ENCODE results near the gene PRICKLE1.

DNA sequence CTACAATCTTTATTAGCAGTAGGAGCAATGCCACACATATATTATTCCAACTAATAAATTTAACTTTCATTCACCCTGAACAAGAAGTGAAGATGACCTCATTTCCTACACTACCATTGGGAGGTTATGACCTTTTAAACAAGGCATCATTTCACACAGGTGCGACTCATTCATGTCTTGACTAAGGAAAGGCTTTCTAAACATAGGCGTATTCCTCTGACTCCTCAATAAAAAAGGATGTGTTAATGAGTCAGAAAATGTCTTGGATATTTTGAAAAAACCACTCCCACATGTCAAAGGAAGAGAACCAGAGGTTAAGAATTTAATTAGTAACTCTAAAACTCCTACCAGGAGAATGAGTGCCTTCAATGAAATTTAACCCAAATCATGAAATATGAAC lies 115.2 kb downstream of the PRICKLE1 start:
- TF ChIP-seq, protein P1, sequence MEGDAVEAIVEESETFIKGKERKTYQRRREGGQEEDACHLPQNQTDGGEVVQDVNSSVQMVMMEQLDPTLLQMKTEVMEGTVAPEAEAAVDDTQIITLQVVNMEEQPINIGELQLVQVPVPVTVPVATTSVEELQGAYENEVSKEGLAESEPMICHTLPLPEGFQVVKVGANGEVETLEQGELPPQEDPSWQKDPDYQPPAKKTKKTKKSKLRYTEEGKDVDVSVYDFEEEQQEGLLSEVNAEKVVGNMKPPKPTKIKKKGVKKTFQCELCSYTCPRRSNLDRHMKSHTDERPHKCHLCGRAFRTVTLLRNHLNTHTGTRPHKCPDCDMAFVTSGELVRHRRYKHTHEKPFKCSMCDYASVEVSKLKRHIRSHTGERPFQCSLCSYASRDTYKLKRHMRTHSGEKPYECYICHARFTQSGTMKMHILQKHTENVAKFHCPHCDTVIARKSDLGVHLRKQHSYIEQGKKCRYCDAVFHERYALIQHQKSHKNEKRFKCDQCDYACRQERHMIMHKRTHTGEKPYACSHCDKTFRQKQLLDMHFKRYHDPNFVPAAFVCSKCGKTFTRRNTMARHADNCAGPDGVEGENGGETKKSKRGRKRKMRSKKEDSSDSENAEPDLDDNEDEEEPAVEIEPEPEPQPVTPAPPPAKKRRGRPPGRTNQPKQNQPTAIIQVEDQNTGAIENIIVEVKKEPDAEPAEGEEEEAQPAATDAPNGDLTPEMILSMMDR (conservative IDR thresholded peaks at IDR 0.05; ENCODE audit: low read depth in 2 of 2): no peak
- no peak for TF ChIP-seq EZH2 (IDR thresholded peaks at IDR 0.05; ENCODE audit: low read depth, unreplicated experiment)
- TF ChIP-seq EZH2phosphoT487 (IDR thresholded peaks at IDR 0.05; ENCODE audit: unreplicated experiment): no peak
- TF ChIP-seq POLR2AphosphoS5 (IDR thresholded peaks at IDR 0.05; ENCODE audit: low read depth): no peak
- no peak for TF ChIP-seq ZNF114 (CRISPR knock-in tag; IDR thresholded peaks at IDR 0.05)
- no peak for TF ChIP-seq STAT1 (IDR thresholded peaks at IDR 0.05; ENCODE audit: unreplicated experiment)
- TF ChIP-seq, protein P2, sequence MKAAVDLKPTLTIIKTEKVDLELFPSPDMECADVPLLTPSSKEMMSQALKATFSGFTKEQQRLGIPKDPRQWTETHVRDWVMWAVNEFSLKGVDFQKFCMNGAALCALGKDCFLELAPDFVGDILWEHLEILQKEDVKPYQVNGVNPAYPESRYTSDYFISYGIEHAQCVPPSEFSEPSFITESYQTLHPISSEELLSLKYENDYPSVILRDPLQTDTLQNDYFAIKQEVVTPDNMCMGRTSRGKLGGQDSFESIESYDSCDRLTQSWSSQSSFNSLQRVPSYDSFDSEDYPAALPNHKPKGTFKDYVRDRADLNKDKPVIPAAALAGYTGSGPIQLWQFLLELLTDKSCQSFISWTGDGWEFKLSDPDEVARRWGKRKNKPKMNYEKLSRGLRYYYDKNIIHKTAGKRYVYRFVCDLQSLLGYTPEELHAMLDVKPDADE (IDR thresholded peaks at IDR 0.05): no peak
- no peak for TF ChIP-seq CREB1 (CRISPR knock-in tag; IDR thresholded peaks at IDR 0.05; ENCODE audit: low read depth)
- TF ChIP-seq, protein P3, sequence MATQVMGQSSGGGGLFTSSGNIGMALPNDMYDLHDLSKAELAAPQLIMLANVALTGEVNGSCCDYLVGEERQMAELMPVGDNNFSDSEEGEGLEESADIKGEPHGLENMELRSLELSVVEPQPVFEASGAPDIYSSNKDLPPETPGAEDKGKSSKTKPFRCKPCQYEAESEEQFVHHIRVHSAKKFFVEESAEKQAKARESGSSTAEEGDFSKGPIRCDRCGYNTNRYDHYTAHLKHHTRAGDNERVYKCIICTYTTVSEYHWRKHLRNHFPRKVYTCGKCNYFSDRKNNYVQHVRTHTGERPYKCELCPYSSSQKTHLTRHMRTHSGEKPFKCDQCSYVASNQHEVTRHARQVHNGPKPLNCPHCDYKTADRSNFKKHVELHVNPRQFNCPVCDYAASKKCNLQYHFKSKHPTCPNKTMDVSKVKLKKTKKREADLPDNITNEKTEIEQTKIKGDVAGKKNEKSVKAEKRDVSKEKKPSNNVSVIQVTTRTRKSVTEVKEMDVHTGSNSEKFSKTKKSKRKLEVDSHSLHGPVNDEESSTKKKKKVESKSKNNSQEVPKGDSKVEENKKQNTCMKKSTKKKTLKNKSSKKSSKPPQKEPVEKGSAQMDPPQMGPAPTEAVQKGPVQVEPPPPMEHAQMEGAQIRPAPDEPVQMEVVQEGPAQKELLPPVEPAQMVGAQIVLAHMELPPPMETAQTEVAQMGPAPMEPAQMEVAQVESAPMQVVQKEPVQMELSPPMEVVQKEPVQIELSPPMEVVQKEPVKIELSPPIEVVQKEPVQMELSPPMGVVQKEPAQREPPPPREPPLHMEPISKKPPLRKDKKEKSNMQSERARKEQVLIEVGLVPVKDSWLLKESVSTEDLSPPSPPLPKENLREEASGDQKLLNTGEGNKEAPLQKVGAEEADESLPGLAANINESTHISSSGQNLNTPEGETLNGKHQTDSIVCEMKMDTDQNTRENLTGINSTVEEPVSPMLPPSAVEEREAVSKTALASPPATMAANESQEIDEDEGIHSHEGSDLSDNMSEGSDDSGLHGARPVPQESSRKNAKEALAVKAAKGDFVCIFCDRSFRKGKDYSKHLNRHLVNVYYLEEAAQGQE (IDR thresholded peaks at IDR 0.05; ENCODE audit: unreplicated experiment): no peak
- no peak for TF ChIP-seq JUNB (IDR thresholded peaks at IDR 0.05; ENCODE audit: unreplicated experiment)
- TF ChIP-seq, protein P4, sequence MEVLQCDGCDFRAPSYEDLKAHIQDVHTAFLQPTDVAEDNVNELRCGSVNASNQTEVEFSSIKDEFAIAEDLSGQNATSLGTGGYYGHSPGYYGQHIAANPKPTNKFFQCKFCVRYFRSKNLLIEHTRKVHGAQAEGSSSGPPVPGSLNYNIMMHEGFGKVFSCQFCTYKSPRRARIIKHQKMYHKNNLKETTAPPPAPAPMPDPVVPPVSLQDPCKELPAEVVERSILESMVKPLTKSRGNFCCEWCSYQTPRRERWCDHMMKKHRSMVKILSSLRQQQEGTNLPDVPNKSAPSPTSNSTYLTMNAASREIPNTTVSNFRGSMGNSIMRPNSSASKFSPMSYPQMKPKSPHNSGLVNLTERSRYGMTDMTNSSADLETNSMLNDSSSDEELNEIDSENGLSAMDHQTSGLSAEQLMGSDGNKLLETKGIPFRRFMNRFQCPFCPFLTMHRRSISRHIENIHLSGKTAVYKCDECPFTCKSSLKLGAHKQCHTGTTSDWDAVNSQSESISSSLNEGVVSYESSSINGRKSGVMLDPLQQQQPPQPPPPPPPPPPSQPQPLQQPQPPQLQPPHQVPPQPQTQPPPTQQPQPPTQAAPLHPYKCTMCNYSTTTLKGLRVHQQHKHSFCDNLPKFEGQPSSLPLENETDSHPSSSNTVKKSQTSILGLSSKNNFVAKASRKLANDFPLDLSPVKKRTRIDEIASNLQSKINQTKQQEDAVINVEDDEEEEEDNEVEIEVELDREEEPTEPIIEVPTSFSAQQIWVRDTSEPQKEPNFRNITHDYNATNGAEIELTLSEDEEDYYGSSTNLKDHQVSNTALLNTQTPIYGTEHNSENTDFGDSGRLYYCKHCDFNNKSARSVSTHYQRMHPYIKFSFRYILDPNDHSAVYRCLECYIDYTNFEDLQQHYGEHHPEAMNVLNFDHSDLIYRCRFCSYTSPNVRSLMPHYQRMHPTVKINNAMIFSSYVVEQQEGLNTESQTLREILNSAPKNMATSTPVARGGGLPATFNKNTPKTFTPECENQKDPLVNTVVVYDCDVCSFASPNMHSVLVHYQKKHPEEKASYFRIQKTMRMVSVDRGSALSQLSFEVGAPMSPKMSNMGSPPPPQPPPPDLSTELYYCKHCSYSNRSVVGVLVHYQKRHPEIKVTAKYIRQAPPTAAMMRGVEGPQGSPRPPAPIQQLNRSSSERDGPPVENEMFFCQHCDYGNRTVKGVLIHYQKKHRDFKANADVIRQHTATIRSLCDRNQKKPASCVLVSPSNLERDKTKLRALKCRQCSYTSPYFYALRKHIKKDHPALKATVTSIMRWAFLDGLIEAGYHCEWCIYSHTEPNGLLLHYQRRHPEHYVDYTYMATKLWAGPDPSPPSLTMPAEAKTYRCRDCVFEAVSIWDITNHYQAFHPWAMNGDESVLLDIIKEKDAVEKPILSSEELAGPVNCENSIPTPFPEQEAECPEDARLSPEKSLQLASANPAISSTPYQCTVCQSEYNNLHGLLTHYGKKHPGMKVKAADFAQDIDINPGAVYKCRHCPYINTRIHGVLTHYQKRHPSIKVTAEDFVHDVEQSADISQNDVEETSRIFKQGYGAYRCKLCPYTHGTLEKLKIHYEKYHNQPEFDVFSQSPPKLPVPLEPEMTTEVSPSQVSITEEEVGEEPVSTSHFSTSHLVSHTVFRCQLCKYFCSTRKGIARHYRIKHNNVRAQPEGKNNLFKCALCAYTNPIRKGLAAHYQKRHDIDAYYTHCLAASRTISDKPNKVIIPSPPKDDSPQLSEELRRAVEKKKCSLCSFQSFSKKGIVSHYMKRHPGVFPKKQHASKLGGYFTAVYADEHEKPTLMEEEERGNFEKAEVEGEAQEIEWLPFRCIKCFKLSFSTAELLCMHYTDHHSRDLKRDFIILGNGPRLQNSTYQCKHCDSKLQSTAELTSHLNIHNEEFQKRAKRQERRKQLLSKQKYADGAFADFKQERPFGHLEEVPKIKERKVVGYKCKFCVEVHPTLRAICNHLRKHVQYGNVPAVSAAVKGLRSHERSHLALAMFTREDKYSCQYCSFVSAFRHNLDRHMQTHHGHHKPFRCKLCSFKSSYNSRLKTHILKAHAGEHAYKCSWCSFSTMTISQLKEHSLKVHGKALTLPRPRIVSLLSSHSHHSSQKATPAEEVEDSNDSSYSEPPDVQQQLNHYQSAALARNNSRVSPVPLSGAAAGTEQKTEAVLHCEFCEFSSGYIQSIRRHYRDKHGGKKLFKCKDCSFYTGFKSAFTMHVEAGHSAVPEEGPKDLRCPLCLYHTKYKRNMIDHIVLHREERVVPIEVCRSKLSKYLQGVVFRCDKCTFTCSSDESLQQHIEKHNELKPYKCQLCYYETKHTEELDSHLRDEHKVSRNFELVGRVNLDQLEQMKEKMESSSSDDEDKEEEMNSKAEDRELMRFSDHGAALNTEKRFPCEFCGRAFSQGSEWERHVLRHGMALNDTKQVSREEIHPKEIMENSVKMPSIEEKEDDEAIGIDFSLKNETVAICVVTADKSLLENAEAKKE (CRISPR knock-in tag; IDR thresholded peaks at IDR 0.05): no peak
- no peak for TF ChIP-seq NANOG (IDR thresholded peaks at IDR 0.05; ENCODE audit: borderline replicate concordance)
- no peak for TF ChIP-seq ZNF331 (CRISPR knock-in tag; IDR thresholded peaks at IDR 0.05; ENCODE audit: low read depth)
